Mesendoderm (in vitro differentiated cells): ENCODE measurements around the gene CEP112.

Experiments used
- DNase-seq: peaks from one replicate; pipeline ENCODE4 v3.0.0; 2013
- H2AK5ac ChIP-seq: 2 replicates; pipeline ENCODE4 v1.6.1; 2013; ENCODE audit warnings: low read length, inconsistent platforms
- H2BK120ac ChIP-seq: 2 replicates; pipeline ENCODE4 v1.6.1; 2013; ENCODE audit warnings: low read depth, mild to moderate bottlenecking, low read length, moderate library complexity, mixed read lengths
- H2BK15ac ChIP-seq: replicated peaks from 2 replicates; pipeline ENCODE4 v1.6.1; 2013; ENCODE audit warnings: low read depth, mild to moderate bottlenecking, moderate library complexity
- H2BK5ac ChIP-seq: 2 replicates; pipeline ENCODE4 v1.6.1; 2013; ENCODE audit warnings: low read length, inconsistent platforms
- H3K18ac ChIP-seq: 2 replicates; pipeline ENCODE4 v1.6.1; 2013; ENCODE audit warnings: mild to moderate bottlenecking, low read length, mixed read lengths
- H3K23ac ChIP-seq: one replicate; pipeline ENCODE4 v1.6.1; 2013; ENCODE audit warnings: low read length
- H3K27ac ChIP-seq: 2 replicates; pipeline ENCODE4 v1.5.1; 2013; ENCODE audit warnings: low read depth, mild to moderate bottlenecking, inconsistent platforms, low read length, moderate library complexity
- H3K27me3 ChIP-seq: 2 replicates; pipeline ENCODE4 v1.6.1; 2013; ENCODE audit warnings: low read length, control low read depth, mild to moderate bottlenecking, inconsistent platforms; ENCODE audit not compliant: insufficient read depth, poor library complexity
- H3K36me3 ChIP-seq: 2 replicates; pipeline ENCODE4 v1.6.1; 2013; ENCODE audit warnings: low read length, inconsistent platforms; ENCODE audit not compliant: control insufficient read depth, insufficient read depth
- H3K4ac ChIP-seq: one replicate; pipeline ENCODE4 v1.6.1; 2013; ENCODE audit warnings: low read depth, mild to moderate bottlenecking, low read length, moderate library complexity
- H3K4me1 ChIP-seq: 2 replicates; pipeline ENCODE4 v1.6.1; 2013; ENCODE audit warnings: low read depth, low read length, inconsistent platforms; ENCODE audit not compliant: control insufficient read depth
- H3K4me2 ChIP-seq: 2 replicates; pipeline ENCODE4 v1.6.1; 2013; ENCODE audit warnings: low read length
- H3K4me3 ChIP-seq: 2 replicates; pipeline ENCODE4 v1.5.1; 2013; ENCODE audit warnings: mild to moderate bottlenecking, low read length
- H3K56ac ChIP-seq: one replicate; pipeline ENCODE4 v1.6.1; 2013; ENCODE audit warnings: low read length
- H3K79me1 ChIP-seq: 2 replicates; pipeline ENCODE4 v1.6.1; 2013; ENCODE audit warnings: low read length, inconsistent platforms
- H3K79me2 ChIP-seq: 2 replicates; pipeline ENCODE4 v1.6.1; 2013; ENCODE audit warnings: mild to moderate bottlenecking, low read length; ENCODE audit not compliant: control insufficient read depth, insufficient read depth
- H3K9ac ChIP-seq: 2 replicates; pipeline ENCODE4 v1.6.1; 2013; ENCODE audit warnings: low read length, inconsistent platforms
- H4K5ac ChIP-seq: one replicate; pipeline ENCODE4 v1.6.1; 2013; ENCODE audit warnings: low read length
- H4K8ac ChIP-seq: one replicate; pipeline ENCODE4 v1.6.1; 2013; ENCODE audit warnings: low read depth, mild to moderate bottlenecking, control low read depth, low read length, moderate library complexity
- WGBS: extraction: QIAGEN DNeasy Blood & Tissue Kit; methylation state at CpG from one replicate; pipeline ENCODE4 v1.1.7; 2013; ENCODE audit warnings: low lambda C conversion rate, missing lambda C conversion rate; ENCODE audit not compliant: insufficient coverage; ENCODE audit errors: extremely low coverage; 5-methylcytosine and 5-hydroxymethylcytosine counted together

The CEP112 gene

GRCh38 chr17:66043419-66043818, 148.5 kb downstream of the CEP112 start:
- no peak overlapping the region for H3K9ac ChIP-seq
- DNase-seq, result no peak
- no peak overlapping the region for H2BK15ac ChIP-seq
- no peaks in the 10 kb centered on the region for H3K79me2 ChIP-seq
- H3K4me1 ChIP-seq, result no peaks in the 10 kb centered on the region
- no peaks in the 10 kb centered on the region for H3K36me3 ChIP-seq
- no peaks in the 10 kb centered on the region for H3K27me3 ChIP-seq
- H2BK120ac ChIP-seq, result no peak overlapping the region
- no peak overlapping the region for H4K5ac ChIP-seq
- no peak overlapping the region for H3K27ac ChIP-seq
- H3K56ac ChIP-seq, result no peak overlapping the region
- no peak overlapping the region for H3K23ac ChIP-seq
- no peak overlapping the region for H3K4me2 ChIP-seq
- H3K79me1 ChIP-seq, result no peaks in the 10 kb centered on the region
- no CpG with 5 or more reads among the region's 3 CpGs for WGBS
- H2AK5ac ChIP-seq, result no peak overlapping the region
- H3K18ac ChIP-seq, result no peak overlapping the region
- no peak overlapping the region for H3K4me3 ChIP-seq
- no peak overlapping the region for H2BK5ac ChIP-seq
- H4K8ac ChIP-seq, result no peak overlapping the region
- H3K4ac ChIP-seq, result no peak overlapping the region

DNA sequence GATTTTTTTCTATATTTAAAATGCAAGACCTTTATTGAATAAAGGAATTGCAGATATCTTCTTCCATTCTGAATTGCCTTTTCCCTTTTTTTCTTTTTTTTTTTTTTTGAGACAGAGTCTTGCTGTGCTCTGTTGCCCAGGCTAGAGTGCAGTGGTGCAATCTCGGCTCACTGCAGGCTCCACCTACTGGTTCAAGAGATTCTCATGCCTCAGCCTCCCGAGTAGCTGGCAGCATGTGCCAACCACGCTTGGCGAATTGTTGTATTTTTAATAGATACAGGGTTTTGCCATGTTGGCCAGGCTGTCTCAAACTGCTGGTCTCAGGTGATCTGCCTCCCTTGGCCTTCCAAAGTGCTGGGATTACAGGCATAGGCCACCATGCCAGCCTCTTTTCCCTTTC, 151.5 kb downstream of the CEP112 start:
- Histone ChIP-seq H3K27me3 (no peaks in the 10 kb centered on the region), H3K4ac (no peak overlapping the region), H3K56ac (no peak overlapping the region), H3K4me1 (no peaks in the 10 kb centered on the region), H2AK5ac (no peak overlapping the region), H3K4me2 (no peak overlapping the region), H3K18ac (no peak overlapping the region), H4K5ac (no peak overlapping the region), H3K4me3 (no peak overlapping the region), H3K27ac (no peak overlapping the region), H4K8ac (no peak overlapping the region), H3K79me1 (no peaks in the 10 kb centered on the region), H3K23ac (no peak overlapping the region), H2BK15ac (no peak overlapping the region), H2BK5ac (no peak overlapping the region), H3K36me3 (no peaks in the 10 kb centered on the region), H3K9ac (no peak overlapping the region), H2BK120ac (no peak overlapping the region), H3K79me2 (no peaks in the 10 kb centered on the region)
- DNase-seq, result peak; percentile 8
- no CpG with 5 or more reads among the region's 4 CpGs for WGBS

GRCh38 chr17:66038125-66038524, 153.8 kb downstream of the CEP112 start:
- no peaks in the 10 kb centered on the region for H3K27me3 ChIP-seq
- H3K4me2 ChIP-seq, result no peak overlapping the region
- no peaks in the 10 kb centered on the region for H3K79me1 ChIP-seq
- no peak overlapping the region for H2AK5ac ChIP-seq
- no peak overlapping the region for H3K4me3 ChIP-seq
- H3K23ac ChIP-seq, result no peak overlapping the region
- no peak overlapping the region for H3K18ac ChIP-seq
- no peak for DNase-seq
- no peaks in the 10 kb centered on the region for H3K4me1 ChIP-seq
- H2BK5ac ChIP-seq, result no peak overlapping the region
- no peak overlapping the region for H3K4ac ChIP-seq
- H4K8ac ChIP-seq, result no peak overlapping the region
- H3K79me2 ChIP-seq, result no peaks in the 10 kb centered on the region
- H3K27ac ChIP-seq, result no peak overlapping the region
- no peaks in the 10 kb centered on the region for H3K36me3 ChIP-seq
- H3K9ac ChIP-seq, result no peak overlapping the region
- H2BK15ac ChIP-seq, result no peak overlapping the region
- no peak overlapping the region for H2BK120ac ChIP-seq
- no peak overlapping the region for H4K5ac ChIP-seq
- no peak overlapping the region for H3K56ac ChIP-seq
- WGBS, result no CpG with 5 or more reads among the region's 3 CpGs

- H4K5ac ChIP-seq, result no peak overlapping the region
- H3K23ac ChIP-seq, result no peak overlapping the region
- no peak overlapping the region for H3K18ac ChIP-seq
- H3K27ac ChIP-seq, result no peak overlapping the region
- no peak overlapping the region for H3K4me3 ChIP-seq
- H3K27me3 ChIP-seq, result no peaks in the 10 kb centered on the region
- H2BK120ac ChIP-seq, result no peak overlapping the region
- no peak for DNase-seq
- H3K4me1 ChIP-seq, result no peaks in the 10 kb centered on the region
- H2AK5ac ChIP-seq, result no peak overlapping the region
- no peaks in the 10 kb centered on the region for H3K36me3 ChIP-seq
- H3K79me2 ChIP-seq, result no peaks in the 10 kb centered on the region
- WGBS, result no CpG with 5 or more reads among the region's 3 CpGs
- H3K79me1 ChIP-seq, result no peaks in the 10 kb centered on the region
- H2BK5ac ChIP-seq, result no peak overlapping the region
- H3K4ac ChIP-seq, result no peak overlapping the region
- no peak overlapping the region for H3K4me2 ChIP-seq
- no peak overlapping the region for H4K8ac ChIP-seq
- no peak overlapping the region for H2BK15ac ChIP-seq
- H3K9ac ChIP-seq, result no peak overlapping the region
- H3K56ac ChIP-seq, result no peak overlapping the region
Observed at GRCh38 chr17:66037221-66037620, 154.7 kb downstream of the CEP112 start.

DNA sequence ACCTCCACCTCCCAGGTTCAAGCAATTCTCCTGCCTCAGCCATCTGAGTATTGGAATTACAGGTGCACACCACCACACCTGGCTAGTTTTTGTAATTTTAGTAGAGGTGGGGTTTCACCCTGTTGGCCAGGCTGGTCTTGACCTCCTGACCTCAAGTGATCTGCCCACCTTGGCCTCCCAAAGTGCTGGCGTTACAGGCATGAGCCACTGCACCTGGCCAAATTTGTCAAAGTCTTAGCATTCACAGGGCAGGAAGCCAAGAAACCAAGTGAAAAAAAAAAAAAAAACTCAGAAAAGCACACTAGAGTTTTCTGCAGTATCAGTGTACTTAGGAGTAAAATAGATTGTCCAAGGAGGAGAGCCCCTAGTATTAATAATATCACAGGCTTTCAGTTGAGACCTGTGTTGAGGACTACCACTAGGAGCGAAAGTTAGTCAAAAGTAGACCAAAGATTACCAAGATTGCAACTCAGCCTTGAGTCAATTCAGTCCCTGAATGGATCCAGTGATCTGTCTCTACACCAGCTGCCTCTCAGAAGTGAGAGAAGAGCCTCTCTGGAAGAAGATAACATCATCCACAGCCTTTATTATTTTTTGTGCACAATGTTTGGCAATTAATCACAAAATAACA, 159.7 kb downstream of the CEP112 start:
- Histone ChIP-seq H2BK120ac (no peak overlapping the region), H2BK5ac (no peak overlapping the region), H3K56ac (no peak overlapping the region), H3K9ac (no peak overlapping the region), H3K27ac (no peak overlapping the region), H2BK15ac (no peak overlapping the region), H3K4ac (no peak overlapping the region), H3K79me2 (no peaks in the 10 kb centered on the region), H2AK5ac (no peak overlapping the region), H3K4me2 (no peak overlapping the region), H3K4me1 (no peaks in the 10 kb centered on the region), H4K8ac (no peak overlapping the region), H3K18ac (no peak overlapping the region), H3K79me1 (no peaks in the 10 kb centered on the region), H3K36me3 (no peaks in the 10 kb centered on the region), H3K23ac (no peak overlapping the region), H3K27me3 (no peaks in the 10 kb centered on the region), H4K5ac (no peak overlapping the region), H3K4me3 (no peak overlapping the region)
- no CpG with 5 or more reads among the region's 2 CpGs for WGBS
- DNase-seq, result no peak

DNA sequence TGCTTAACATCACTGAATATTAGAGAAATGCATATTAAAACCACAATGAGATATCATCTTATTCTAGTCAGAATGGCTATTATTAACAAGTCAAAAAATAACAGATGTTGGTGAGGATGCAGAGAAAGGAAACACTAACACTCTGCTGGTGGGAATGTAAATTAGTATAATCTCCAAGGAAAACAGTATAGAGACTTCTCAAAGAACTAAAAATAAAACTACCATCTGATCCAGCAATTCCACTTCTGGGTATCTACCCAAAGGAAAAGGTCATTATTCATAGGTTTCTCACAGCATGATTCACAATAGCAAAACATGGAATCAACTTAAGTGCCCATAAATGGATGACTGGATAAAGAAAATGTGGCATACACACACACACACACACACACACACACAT, 166.4 kb downstream of the CEP112 start:
- no peak overlapping the region for H3K27ac ChIP-seq
- no peak overlapping the region for H3K23ac ChIP-seq
- no peaks in the 10 kb centered on the region for H3K79me1 ChIP-seq
- H4K5ac ChIP-seq, result no peak overlapping the region
- no peak overlapping the region for H2BK15ac ChIP-seq
- H3K4me2 ChIP-seq, result no peak overlapping the region
- H3K18ac ChIP-seq, result no peak overlapping the region
- no peak overlapping the region for H3K4ac ChIP-seq
- no peaks in the 10 kb centered on the region for H3K36me3 ChIP-seq
- H4K8ac ChIP-seq, result no peak overlapping the region
- no peak overlapping the region for H2BK5ac ChIP-seq
- no peak overlapping the region for H2BK120ac ChIP-seq
- DNase-seq, result no peak
- no peak overlapping the region for H3K4me3 ChIP-seq
- H2AK5ac ChIP-seq, result no peak overlapping the region
- no peak overlapping the region for H3K9ac ChIP-seq
- H3K56ac ChIP-seq, result no peak overlapping the region
- H3K4me1 ChIP-seq, result no peaks in the 10 kb centered on the region
- H3K79me2 ChIP-seq, result no peaks in the 10 kb centered on the region
- H3K27me3 ChIP-seq, result no peaks in the 10 kb centered on the region
